CD14-positive monocyte (primary cell): Measurements from ENCODE around the gene FOXN4. TPM values are rescaled to one million over a fixed set of nuclear protein-coding genes. Genes with fewer than 3 reads are reported as not detected.

Experiments
- DNase-seq, 3 donors: peaks; one replicate each; pipeline ENCODE4 v3.0.0-alpha.2; 2011 to 2022
- H2AFZ ChIP-seq: 2 replicates; pipeline ENCODE4 v1.6.0; 2012; ENCODE audit warnings: mild to moderate bottlenecking, low read depth, low read length, inconsistent platforms; ENCODE audit not compliant: insufficient read depth, poor library complexity, severe bottlenecking
- H3K27ac ChIP-seq, 2 donors: 1 replicate in 1 of 2; 2 replicates in 1 of 2; pipeline ENCODE4 v1.5.1; 2012 to 2013; ENCODE audit warnings: low read length in 2 of 2, control low read depth in 1 of 2, inconsistent platforms in 1 of 2, low read depth in 1 of 2, mild to moderate bottlenecking in 1 of 2
- H3K27me3 ChIP-seq, 2 donors: one replicate each; pipeline versions ENCODE4 v1.6.0 to v1.6.1; 2011 to 2013; ENCODE audit warnings: low read length in 2 of 2; ENCODE audit not compliant: control insufficient read depth in 2 of 2, insufficient read depth in 2 of 2
- H3K36me3 ChIP-seq, 2 donors: replicated peaks in 1 of 2; 1 replicate in 1 of 2; 2 replicates in 1 of 2; pipeline versions ENCODE4 v1.5.1 to v1.6.1; 2012 to 2013; ENCODE audit warnings: low read length in 2 of 2, control low read depth in 1 of 2, inconsistent platforms in 1 of 2, mild to moderate bottlenecking in 1 of 2; ENCODE audit not compliant: insufficient read depth in 2 of 2, control insufficient read depth in 1 of 2
- H3K4me1 ChIP-seq, 2 donors: 1 replicate in 1 of 2; 2 replicates in 1 of 2; pipeline versions ENCODE4 v1.5.1 to v1.6.1; 2012 to 2013; ENCODE audit warnings: low read length in 2 of 2, control low read depth in 1 of 2, inconsistent platforms in 1 of 2, mild to moderate bottlenecking in 1 of 2, moderate library complexity in 1 of 2; ENCODE audit not compliant: insufficient read depth in 2 of 2, control insufficient read depth in 1 of 2
- H3K4me2 ChIP-seq: replicated peaks from 2 replicates; pipeline ENCODE3; 2012; ENCODE audit warnings: low read length, moderate library complexity, mild to moderate bottlenecking; ENCODE audit not compliant: poor library complexity, severe bottlenecking; ENCODE audit errors: extremely low read depth
- H3K4me3 ChIP-seq, 3 experiments: fragments of 200-600 bp in 1 of 3; sonication (generic) in 1 of 3; replicated peaks in 1 of 3; 1 replicate in 2 of 3; 2 replicates in 1 of 3; pipeline ENCODE4 v1.5.1; 2011 to 2013; ENCODE audit warnings: low read length in 3 of 3, mild to moderate bottlenecking in 3 of 3, control low read depth in 2 of 3, low read depth in 2 of 3, inconsistent platforms in 1 of 3, moderate library complexity in 1 of 3
- H3K79me2 ChIP-seq: 2 replicates; pipeline ENCODE4 v1.6.0; 2012; ENCODE audit warnings: mild to moderate bottlenecking, control low read depth, inconsistent platforms, low read length, moderate library complexity; ENCODE audit not compliant: insufficient read depth
- H3K9ac ChIP-seq: 2 replicates; pipeline ENCODE4 v1.6.0; 2017; ENCODE audit warnings: low read length, mild to moderate bottlenecking; ENCODE audit not compliant: insufficient read depth, poor library complexity, severe bottlenecking
- H3K9me3 ChIP-seq, 2 donors: replicated peaks in 1 of 2; 1 replicate in 1 of 2; 2 replicates in 1 of 2; pipeline versions ENCODE4 v1.5.1 to v1.6.1; 2012 to 2013; ENCODE audit warnings: low read length in 2 of 2, control low read depth in 1 of 2; ENCODE audit not compliant: control insufficient read depth in 1 of 2, insufficient read depth in 1 of 2
- H4K20me1 ChIP-seq: 2 replicates; pipeline ENCODE4 v1.6.0; 2012; ENCODE audit warnings: mild to moderate bottlenecking, low read length, control low read depth, moderate library complexity; ENCODE audit not compliant: insufficient read depth
- H3K27ac Mint-ChIP-seq, 7 donors: one replicate each; pipeline ENCODE4 v1.8.0; 2020; ENCODE audit warnings: mild to moderate bottlenecking in 7 of 7, mixed read lengths in 7 of 7, moderate library complexity in 6 of 7, inconsistent platforms in 2 of 7
- H3K27me3 Mint-ChIP-seq, 3 donors: one replicate each; pipeline ENCODE4 v1.8.0; 2021 to 2022; ENCODE audit warnings: low read depth in 3 of 3, mild to moderate bottlenecking in 3 of 3, mixed read lengths in 3 of 3, moderate library complexity in 3 of 3, inconsistent platforms in 1 of 3
- H3K36me3 Mint-ChIP-seq, 2 donors: one replicate each; pipeline ENCODE4 v1.8.0; 2020; ENCODE audit warnings: mixed read lengths in 2 of 2, inconsistent platforms in 1 of 2, mild to moderate bottlenecking in 1 of 2
- H3K4me1 Mint-ChIP-seq: one replicate; pipeline ENCODE4 v1.8.0; 2020; ENCODE audit warnings: mild to moderate bottlenecking, mixed read lengths
- H3K4me3 Mint-ChIP-seq, 2 donors: one replicate each; pipeline ENCODE4 v1.8.0; 2020; ENCODE audit warnings: mild to moderate bottlenecking in 2 of 2, mixed read lengths in 2 of 2, moderate library complexity in 1 of 2
- H3K9me3 Mint-ChIP-seq, 7 donors: one replicate each; pipeline ENCODE4 v1.8.0; 2020 to 2022; ENCODE audit warnings: mixed read lengths in 7 of 7, mild to moderate bottlenecking in 6 of 7, moderate library complexity in 6 of 7, inconsistent platforms in 2 of 7
- CTCF ChIP-seq: fragments of 200-600 bp; IDR thresholded peaks from one replicate; pipeline ENCODE4 v1.8.0; 2022; ENCODE audit warnings: antibody characterized with exemption, mild to moderate bottlenecking
- WGBS: methylation state at CpG from one replicate; pipeline ENCODE4 v1.1.5; 2013; ENCODE audit warnings: missing lambda C conversion rate; ENCODE audit not compliant: insufficient coverage; 5-methylcytosine and 5-hydroxymethylcytosine counted together
- intact Hi-C, 2 donors: fragments of 100-400 bp; cut with micrococcal nuclease; formaldehyde crosslinking; loops; one replicate each; pipeline versions ENCODE4 v1.15.0 to v1.15.1; 2023
- polyA plus RNA-seq, 3 donors: library from polyadenylated mRNA; depleted of rRNA in 1 of 3; unstranded in 2 of 3; stranded (reverse) in 1 of 3; fragments of 300-500 nt in 2 of 3; fragments of >200 nt in 1 of 3; fragmentation: Illumina TruSeq in 2 of 3; gene quantifications; 1 replicate in 2 of 3; 2 replicates in 1 of 3; pipeline ENCODE4 v1.2.3, GENCODE V29; 2012 to 2021

The FOXN4 gene
- polyA plus RNA-seq, 3 donors = not detected

- no peaks in the 10 kb centered on the region for H3K4me1 Mint-ChIP-seq
- Histone ChIP-seq H3K4me2 (no peak overlapping the region), H3K4me3 (no peak overlapping the region), H2AFZ (no peak overlapping the region), H3K9me3 (no peaks in the 10 kb centered on the region), H3K27ac (no peak overlapping the region), H3K27me3 (no peaks in the 10 kb centered on the region), H3K9ac (no peak overlapping the region), H4K20me1 (no peaks in the 10 kb centered on the region), H3K4me1 (no peaks in the 10 kb centered on the region), H3K79me2 (no peaks in the 10 kb centered on the region), H3K36me3 (peaks cover 6 to 16% of the 10 kb centered on the region in 2 donors)
- peaks cover 0 to 3% (median 0%) of the 10 kb centered on the region in 3 donors for H3K27me3 Mint-ChIP-seq
- H3K36me3 Mint-ChIP-seq = peaks cover 36 to 44% of the 10 kb centered on the region in 2 donors
- H3K4me3 Mint-ChIP-seq = no peak overlapping the region
- H3K9me3 Mint-ChIP-seq = no peaks in the 10 kb centered on the region
- 96% methylated on average over 4 of the region's 6 CpGs for WGBS
- DNase-seq = no peak
- no peak overlapping the region for H3K27ac Mint-ChIP-seq
- TF ChIP-seq CTCF = no peak
- intact Hi-C loops = no loop called here
Measured at GRCh38 chr12:109236257-109236656, 72.8 kb downstream of the FOXN4 start.

- no peak for TF ChIP-seq CTCF
- no peaks in the 10 kb centered on the region for H3K9me3 Mint-ChIP-seq
Measured at GRCh38 chr12:109234012-109234411, 75.1 kb downstream of the FOXN4 start.

More at GRCh38 chr12:109234012-109234411, 75.1 kb downstream of the FOXN4 start:
- peaks cover 0 to 3% (median 0%) of the 10 kb centered on the region in 3 donors for H3K27me3 Mint-ChIP-seq
- H3K4me3 ChIP-seq = no peak overlapping the region
- no peak overlapping the region for H3K4me3 Mint-ChIP-seq
- no peak overlapping the region for H2AFZ ChIP-seq
- H3K27me3 ChIP-seq = no peaks in the 10 kb centered on the region
- H3K4me2 ChIP-seq = no peak overlapping the region
- no peak overlapping the region for H3K9ac ChIP-seq
- no peaks in the 10 kb centered on the region for H3K79me2 ChIP-seq
- 92% methylated on average over 15 of the region's 15 CpGs for WGBS
- no peaks in the 10 kb centered on the region for H3K9me3 ChIP-seq
- intact Hi-C loops = no loop called here
- no peaks in the 10 kb centered on the region for H3K4me1 ChIP-seq
- H3K36me3 ChIP-seq = peaks cover 0 to 10% of the 10 kb centered on the region in 2 donors
- DNase-seq = no peak
- no peak overlapping the region for H3K27ac ChIP-seq
- no peaks in the 10 kb centered on the region for H4K20me1 ChIP-seq
- H3K36me3 Mint-ChIP-seq = peaks cover 29 to 36% of the 10 kb centered on the region in 2 donors
- H3K4me1 Mint-ChIP-seq = no peaks in the 10 kb centered on the region
- H3K27ac Mint-ChIP-seq = no peak overlapping the region
